IMR-90 (cell line): ENCODE measurements around the gene MLLT1.

Source experiments
- BHLHE40 ChIP-seq: fragments of 150-350 bp; IDR thresholded peaks from 2 replicates; pipeline ENCODE4 v1.6.1; 2016; ENCODE audit warnings: mild to moderate bottlenecking, low read depth, low read length
- CEBPB ChIP-seq: IDR thresholded peaks from 2 replicates; pipeline ENCODE4 v1.6.1; 2012; ENCODE audit warnings: low read depth, low read length, improper control_type of control experiment
- CHD1 ChIP-seq: IDR thresholded peaks from 2 replicates; pipeline ENCODE4 v1.6.1; 2012; ENCODE audit warnings: low read depth, low read length, improper control_type of control experiment
- CTCF ChIP-seq: conservative IDR thresholded peaks from 2 replicates; pipeline ENCODE4 v1.5.1; 2012; ENCODE audit warnings: mild to moderate bottlenecking, low read depth, low read length, improper control_type of control experiment
- FOS ChIP-seq: fragments of 150-350 bp; IDR thresholded peaks from 2 replicates; pipeline ENCODE4 v1.6.1; 2016; ENCODE audit warnings: low read depth, low read length
- MAZ ChIP-seq: IDR thresholded peaks from 2 replicates; pipeline ENCODE4 v1.6.1; 2012; ENCODE audit warnings: low read depth, mild to moderate bottlenecking, low read length, improper control_type of control experiment, moderate library complexity, borderline replicate concordance
- NFE2L2 ChIP-seq: fragments of 150-350 bp; IDR thresholded peaks from 2 replicates; pipeline ENCODE4 v1.6.1; 2016; ENCODE audit warnings: low read depth, mild to moderate bottlenecking, low read length
- POLR2A ChIP-seq: IDR thresholded peaks from 2 replicates; pipeline ENCODE4 v1.6.1; 2012; ENCODE audit warnings: mild to moderate bottlenecking, low read depth, low read length
- RAD21 ChIP-seq: IDR thresholded peaks from 2 replicates; pipeline ENCODE4 v1.6.1; 2012; ENCODE audit warnings: low read length, improper control_type of control experiment
- RCOR1 ChIP-seq: IDR thresholded peaks from 2 replicates; pipeline ENCODE4 v1.6.1; 2012; ENCODE audit warnings: mild to moderate bottlenecking, low read length, improper control_type of control experiment; ENCODE audit not compliant: insufficient replicate concordance
- RFX5 ChIP-seq: IDR thresholded peaks from 2 replicates; pipeline ENCODE4 v1.8.0; 2012; ENCODE audit warnings: low read depth, mild to moderate bottlenecking, low read length, moderate library complexity
- SMC3 ChIP-seq: fragments of 150-350 bp; IDR thresholded peaks from 2 replicates; pipeline ENCODE4 v1.6.1; 2016; ENCODE audit warnings: low read depth, mild to moderate bottlenecking, antibody characterized with exemption, low read length, moderate library complexity
- USF2 ChIP-seq: fragments of 150-350 bp; IDR thresholded peaks from 2 replicates; pipeline ENCODE4 v1.6.1; 2017; ENCODE audit warnings: mild to moderate bottlenecking, antibody characterized with exemption, low read length, low read depth
- TF ChIP-seq, protein P1 (sequence below): fragments of 150-350 bp; IDR thresholded peaks from 2 replicates; pipeline ENCODE4 v1.6.1; 2016; ENCODE audit warnings: low read depth, mild to moderate bottlenecking, low read length, moderate library complexity, borderline replicate concordance

- TF ChIP-seq POLR2A (no peak), CTCF (no peak), USF2 (no peak), CEBPB (no peak), RCOR1 (no peak), RAD21 (no peak), MAZ (no peak), FOS (no peak), SMC3 (no peak), NFE2L2 (no peak), RFX5 (no peak), CHD1 (no peak), BHLHE40 (no peak)
- TF ChIP-seq, protein P1, sequence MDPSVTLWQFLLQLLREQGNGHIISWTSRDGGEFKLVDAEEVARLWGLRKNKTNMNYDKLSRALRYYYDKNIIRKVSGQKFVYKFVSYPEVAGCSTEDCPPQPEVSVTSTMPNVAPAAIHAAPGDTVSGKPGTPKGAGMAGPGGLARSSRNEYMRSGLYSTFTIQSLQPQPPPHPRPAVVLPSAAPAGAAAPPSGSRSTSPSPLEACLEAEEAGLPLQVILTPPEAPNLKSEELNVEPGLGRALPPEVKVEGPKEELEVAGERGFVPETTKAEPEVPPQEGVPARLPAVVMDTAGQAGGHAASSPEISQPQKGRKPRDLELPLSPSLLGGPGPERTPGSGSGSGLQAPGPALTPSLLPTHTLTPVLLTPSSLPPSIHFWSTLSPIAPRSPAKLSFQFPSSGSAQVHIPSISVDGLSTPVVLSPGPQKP, result no peak
Measured at GRCh38 chr19:6241056-6241455, 38.7 kb downstream of the MLLT1 start.
